ENCODE measurements around the gene FGD4.

The FGD4 gene

DNA sequence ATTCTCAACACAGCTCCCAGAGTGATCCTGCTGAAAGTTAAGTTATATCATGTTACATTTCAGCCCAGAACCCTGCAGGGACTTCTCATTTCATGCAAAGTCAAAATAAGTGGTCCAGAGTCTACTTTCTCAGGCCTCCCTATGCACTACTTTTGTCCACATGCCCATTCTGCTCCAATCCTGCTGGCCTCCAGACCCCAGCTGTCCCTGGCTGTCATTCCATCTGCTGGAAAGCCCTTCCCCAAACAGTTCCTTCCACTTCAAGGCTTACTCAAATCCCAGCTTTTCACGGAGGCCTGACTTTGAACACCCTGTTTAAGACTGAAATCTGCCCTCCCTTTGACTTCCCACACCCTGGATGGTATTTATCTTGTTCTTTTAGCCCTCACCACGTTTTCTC lies 169.9 kb downstream of the FGD4 start:
- DNase-seq: no peak

DNA sequence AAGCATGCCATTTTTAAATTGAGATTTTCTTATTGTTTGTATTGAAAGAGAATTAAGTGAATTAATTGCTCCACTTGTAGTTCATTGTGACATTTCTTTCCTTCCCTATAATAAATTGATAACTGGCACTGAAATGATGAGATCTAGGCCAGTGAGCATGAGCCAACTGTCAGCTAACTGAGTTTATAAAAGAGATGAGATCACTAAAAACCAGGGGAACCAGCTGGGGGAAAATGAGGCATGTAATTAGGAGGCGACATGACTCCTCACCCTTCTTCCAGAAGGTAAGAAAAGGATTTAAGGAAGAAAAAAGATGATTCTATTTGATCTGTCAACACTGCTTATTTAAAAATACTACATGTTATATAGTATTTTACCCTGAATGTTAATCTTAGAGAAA lies 175.2 kb downstream of the FGD4 start:
- no peak for DNase-seq

DNA sequence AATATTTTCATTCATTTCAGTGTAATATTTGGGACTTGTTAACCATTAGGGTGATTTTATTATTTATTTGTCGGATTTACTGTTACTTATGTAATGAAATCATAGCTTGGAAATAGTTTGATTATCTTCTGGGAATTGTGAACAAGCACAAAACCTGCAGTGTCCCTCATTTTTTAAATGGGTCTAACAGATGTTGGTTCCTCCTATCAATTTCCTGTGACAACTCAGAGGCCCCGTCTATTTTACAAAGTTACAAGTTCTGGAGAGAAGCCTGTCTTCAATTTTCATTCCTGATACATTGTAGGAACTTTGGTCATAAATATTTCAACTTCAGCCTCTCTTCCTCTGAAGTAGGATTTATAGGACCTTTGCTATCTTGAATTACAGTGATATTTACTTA lies 178.0 kb downstream of the FGD4 start:
- DNase-seq: no peak

DNA sequence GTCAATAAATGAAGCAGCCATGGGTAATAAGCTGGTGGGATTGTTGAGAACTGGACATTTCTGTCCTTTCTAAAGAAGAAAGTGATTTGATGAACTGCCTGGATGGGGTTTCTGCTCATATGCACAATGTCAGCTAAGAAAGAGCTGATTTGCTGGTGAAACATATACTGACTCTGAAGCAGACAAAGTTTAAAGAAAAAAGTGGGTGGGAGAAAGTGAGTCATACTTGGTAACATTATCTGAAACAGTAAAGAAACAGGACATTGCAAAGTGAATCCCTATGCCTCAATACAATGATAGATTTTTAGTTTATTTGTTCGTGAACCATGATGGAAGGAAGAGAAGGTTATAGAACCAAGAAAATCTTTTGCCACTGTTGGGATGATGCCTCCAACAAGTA lies 184.2 kb downstream of the FGD4 start:
- no peak for DNase-seq

DNA sequence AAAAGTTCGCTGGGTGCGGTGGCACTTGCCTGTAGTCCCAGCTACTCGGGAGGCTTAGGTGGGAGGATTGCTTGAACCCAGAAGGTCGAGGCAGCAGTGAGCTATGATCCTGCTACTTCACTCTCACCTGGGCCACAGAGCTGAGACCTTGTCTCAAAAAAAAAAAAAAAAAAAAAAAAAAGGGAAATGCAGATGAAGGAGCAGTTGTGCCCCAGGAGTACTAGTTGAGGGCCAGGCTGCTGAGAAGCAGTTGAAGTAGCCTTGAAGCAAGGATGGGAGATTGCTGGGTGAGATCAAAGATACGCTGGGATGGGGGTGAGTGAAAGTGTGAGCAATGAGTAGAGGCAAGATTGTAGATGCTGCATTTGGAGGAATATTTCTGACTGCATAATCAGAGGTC lies 186.3 kb downstream of the FGD4 start:
- DNase-seq: no peak

DNA sequence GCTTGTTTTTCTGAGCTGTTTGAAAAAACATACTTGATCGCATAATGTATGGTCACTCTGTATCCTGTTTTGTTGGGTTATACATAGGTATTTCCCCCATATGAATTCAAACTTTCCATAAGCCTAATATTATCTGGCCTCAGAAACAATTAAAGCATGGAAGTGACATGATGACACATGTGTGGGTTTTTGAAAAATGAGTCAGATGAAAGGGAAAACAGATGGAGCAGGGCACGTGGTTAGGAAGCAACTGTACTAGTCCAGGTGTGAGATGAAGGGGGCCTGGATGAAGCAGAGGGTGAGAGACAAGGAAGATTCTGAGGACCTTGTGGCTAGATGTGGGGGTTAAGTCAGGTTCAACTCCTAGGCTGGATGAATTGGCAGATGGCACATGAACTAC lies 187.0 kb downstream of the FGD4 start:
- DNase-seq: no peak

DNA sequence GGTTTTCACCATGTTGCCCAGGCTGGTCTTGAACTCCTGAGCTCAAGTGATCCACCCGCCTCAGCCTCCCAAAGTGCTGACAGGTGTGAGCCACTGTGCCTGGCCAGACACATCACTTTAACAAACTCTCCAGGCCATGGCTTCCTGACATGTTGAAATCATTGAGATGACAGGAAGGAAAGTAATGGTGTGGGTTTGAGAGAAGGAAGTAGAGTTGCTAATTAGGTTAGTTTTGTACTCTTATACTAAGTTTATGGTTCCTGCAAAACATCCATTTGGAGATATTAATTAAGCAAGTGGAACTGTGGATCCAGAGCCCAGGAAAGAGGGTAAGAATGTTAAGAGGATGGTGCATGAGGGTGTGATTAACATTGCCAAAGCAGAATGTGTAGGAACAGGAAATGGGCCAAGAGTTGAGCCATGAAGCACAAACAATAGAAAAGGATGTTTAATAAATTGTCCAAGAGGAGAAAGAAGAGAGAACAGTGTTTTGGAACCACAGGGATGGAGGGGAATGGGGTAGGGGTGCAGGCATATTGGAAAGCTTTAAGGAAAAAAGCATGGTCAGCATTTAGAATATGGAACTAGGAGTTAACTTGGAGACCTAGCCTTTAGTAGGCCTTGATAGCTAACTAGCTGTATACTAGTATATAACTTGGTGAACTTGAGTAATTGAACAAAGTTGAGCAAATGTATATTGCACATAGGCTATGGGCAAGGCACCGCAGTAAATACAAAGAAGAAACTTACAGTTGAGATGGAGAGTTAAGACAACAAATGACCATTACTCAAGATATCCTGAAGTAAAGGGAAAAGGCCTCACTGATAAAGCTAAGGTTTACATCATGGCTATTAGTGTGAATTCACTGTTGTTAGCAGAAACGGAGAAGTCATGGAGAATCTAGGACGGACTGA lies 188.5 kb downstream of the FGD4 start:
- DNase-seq: no peak

DNA sequence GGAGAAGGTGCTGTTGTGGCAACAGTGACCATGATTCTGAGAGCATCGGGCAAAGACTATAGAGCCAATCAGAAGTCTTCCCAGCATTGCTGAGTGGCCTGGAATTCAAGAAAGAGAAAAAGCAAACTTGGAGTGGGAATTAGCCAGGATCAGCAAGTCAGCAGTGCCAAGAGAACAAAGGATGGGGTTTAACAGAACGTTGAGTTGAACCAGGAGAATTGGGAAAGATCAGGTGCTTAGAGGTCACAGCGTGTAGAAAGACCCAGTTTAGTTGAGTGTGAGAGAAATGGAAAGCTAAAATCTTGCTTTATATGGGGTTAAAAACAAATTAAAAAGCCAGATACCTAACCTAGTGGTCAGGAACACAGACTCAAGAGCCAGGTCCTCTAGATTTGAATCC lies 189.2 kb downstream of the FGD4 start:
- DNase-seq: no peak

DNA sequence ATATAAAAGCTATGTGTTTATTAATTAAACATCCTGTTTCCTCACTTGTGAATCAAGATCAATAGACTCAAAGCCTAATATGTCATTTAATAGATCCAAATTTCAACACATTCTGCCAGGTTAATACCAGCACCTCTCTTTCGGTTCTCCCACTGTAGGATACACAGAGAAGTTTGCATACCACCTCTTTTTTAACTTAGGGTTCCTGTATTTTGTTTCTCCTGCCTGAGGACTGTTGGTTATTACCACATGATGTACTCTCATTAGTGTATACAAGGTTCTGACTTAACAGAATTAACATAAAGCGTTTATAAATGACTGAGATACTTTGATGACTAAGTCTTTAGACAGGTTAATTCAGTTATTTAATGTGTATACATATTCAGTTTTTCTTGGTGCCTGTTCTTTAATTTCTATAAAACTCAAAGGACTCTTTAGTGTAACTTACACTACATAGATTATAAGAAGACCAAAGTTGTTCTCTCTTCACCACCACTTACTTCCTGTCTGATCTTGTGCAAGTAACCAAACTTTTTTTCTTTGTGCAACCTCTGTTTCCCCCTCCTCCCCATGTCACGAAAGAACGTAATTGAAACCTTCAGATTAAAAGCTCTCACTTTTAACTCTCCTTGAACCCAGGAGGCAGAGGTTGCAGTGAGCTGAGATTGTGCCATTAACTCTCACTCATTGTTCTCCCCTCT lies 190.0 kb downstream of the FGD4 start:
- DNase-seq: no peak

DNA sequence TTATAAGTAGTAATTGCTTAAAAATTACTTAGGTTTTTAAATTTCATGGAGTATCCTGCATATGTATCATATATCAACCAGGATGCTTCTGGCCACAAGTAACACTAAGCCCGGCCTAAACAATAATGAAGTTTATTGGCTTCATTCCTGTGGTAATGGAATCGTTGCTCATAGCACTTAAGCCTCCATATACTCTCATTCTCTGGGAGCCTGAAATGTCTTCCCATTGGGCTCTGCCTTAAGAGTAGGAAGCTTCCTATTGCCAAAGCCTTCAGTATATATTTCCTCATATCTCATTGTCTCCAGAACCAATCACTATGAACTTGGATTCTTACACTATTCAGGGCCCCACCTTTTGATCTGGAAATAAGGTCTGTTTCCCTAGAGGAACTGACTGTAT lies 195.9 kb downstream of the FGD4 start:
- no peak for DNase-seq

DNA sequence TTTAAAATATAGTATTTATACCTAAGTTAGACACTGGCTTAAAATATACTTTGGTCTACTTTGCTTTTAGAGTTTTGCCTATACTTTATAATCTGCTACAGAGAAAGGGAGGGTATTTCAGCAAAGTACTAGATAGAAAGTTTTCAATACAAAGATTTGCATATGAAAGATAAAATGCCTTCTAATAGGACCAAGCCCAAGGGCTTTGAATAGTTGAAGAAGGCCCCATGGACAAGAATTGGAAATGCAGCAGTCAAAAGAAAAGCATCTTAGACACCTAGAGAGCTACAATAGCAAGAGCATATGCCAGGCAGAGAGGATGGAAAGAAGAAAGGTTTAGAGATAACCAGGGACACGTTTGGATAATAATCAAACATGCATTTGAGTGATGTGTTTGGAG lies 196.7 kb downstream of the FGD4 start:
- DNase-seq: no peak

DNA sequence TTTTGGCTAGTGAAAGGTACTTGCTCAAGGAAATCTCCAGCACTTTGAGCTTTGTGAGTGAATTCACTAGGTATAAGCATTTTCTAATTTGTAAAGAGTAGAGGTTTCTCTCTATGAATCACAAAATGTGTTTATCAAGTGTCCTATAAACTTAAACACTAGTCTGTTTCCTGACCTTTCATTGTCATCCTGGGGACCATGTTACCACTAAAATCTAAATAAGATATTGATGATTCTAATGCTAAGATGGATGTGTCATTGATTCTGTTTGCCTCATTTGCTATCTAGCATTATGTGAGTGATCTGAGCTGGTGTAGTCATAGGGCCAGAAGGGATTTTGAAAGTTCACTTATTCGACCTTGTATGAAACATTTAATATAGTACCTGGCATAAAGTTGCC lies 199.3 kb downstream of the FGD4 start:
- no peak for DNase-seq

DNA sequence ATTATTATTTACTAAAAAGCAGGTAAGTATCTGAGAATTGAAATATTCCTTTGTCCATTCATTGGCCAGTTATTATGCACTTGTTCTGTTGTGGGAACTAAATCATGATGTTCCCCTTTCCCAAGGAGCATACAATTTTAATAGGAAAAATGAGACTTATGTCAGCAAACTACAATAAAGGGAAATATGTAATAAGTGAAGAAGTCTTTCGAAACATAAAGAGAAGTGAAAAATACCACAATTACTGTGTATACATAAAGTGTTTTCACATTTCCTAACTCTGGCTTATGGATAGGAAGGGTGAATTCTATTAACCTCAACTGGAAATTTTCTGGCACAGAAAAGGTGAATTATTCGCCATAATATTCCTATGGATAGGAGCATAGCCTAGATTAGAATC lies 201.3 kb downstream of the FGD4 start:
- DNase-seq: no peak

DNA sequence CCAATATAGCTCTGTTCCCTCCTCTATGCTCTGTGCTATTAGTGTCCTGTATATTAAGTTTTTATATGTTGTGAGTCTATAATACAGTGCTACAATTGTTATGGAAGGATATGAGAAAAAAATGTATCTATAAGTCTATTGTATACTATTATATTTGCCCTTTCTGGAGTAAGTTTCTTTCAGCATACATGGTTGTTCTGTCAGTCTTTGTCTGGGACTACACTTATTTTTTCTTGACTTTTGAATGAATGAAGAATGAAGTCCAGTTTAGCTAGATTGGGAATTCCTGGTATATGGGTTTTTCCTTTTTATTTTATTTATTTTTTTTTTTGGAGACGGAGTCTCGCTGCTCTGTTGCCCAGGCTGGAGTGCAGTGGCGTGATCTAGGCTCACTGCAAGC lies 203.7 kb downstream of the FGD4 start:
- no peak for DNase-seq

DNA sequence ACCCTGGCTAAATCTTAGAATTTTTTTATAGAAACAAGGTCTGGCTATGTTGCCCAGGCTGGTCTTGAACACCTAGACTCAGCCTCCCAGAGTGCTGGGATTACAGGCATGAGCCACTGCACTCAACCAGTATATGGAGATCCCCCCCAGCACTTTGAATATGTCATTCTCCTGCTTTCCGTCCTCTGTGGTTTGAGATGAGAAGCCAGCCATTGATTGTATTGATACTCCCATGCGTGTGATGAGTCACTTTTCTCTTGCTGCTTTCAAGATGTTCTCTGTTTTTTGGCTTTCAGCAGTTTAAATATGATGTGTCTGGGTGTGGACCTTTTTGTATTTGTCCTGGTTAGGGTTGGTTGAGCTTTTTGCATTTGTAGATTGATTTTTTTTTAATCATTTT lies 204.5 kb downstream of the FGD4 start:
- DNase-seq: no peak

DNA sequence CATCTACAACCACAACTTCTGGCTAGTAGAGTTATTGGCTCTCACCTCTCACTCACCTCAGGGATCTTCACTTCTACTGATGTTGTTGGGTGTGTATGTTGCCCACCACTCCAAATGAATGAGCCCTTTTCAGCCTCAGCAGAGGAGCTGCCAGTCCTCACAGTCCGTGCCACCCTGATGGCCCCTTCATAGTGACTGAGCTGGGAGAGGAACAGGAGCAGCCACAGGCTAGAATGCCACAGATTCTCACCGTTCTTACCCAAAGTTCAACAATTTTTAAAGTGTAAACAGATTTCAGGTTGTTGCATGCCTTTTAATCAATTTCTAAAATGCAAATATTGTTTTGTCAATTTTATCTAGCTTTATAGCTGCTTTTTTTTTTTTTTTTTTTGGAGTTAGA lies 205.2 kb downstream of the FGD4 start:
- no peak for DNase-seq

DNA sequence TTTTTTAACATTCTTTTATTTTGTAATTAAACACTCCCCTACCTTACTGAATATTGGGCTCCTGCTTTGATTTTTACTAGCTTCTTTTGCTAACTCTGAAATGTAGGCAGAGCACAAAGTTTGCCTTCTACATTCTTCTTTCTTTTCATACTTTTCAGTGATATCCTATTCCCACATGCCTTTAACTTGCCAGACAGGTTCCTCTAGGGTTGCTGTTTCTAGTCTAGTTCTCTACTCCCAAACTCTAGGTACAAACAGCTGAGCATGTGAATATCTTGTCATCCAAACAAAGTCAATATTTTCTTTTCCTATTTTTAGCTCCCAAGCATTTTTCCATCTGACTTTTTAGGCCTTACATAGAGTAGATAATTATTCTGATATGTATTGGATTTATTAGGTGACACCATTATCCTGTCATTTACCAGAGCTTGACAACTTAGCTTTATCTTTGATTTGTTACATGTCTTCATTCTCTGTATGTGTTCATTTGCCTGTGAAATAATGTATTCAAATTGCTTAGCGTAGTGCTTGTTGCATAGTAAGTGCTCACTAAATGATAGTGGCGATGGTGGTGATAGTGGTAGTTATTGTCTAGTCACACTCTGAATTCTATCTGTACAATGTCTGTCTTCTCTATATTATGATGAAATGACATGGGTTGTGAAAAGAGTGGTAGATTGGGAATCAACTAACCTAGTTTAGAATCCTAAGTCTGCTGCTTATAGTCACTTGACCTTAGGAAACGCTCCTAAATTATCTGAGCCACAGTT lies 206.2 kb downstream of the FGD4 start:
- DNase-seq: no peak

DNA sequence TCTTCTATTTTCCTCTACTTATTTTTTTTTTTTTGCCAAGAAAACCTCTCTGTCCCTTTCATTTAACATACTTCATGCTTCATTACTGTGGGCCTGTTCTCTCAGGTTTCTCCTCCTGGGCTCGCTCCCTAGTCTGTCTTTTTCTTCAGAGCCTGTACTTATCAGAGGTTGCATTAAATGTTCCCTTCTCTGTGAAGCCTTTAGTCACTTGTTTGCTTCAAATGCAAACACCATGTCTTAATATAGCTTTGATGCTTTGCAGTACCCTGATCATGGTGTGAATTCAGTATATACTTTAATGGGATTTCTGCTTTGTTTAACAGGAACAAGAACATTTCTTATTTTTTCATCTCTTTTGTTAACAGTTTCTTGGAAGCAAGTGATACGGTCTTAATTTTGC lies 207.1 kb downstream of the FGD4 start:
- no peak for DNase-seq

DNA sequence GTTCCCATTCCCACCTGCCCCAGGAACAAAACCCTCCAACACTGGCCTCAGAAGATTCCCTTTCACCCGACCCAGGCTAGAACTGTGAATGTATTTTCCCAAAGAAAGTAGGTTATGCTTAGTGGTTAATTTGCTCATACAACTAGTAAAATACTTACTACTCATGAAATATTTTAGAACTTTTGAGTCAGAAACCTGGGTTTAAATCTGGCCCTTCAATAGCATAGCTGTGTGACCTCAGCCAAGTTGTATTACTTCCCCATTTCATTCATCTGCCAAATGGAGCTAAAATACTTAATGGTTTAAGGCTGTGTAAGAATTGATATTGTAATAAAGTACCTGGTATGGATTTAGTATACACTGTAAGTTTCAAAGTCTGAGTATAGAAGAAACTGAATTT lies 210.6 kb downstream of the FGD4 start:
- no peak for DNase-seq

DNA sequence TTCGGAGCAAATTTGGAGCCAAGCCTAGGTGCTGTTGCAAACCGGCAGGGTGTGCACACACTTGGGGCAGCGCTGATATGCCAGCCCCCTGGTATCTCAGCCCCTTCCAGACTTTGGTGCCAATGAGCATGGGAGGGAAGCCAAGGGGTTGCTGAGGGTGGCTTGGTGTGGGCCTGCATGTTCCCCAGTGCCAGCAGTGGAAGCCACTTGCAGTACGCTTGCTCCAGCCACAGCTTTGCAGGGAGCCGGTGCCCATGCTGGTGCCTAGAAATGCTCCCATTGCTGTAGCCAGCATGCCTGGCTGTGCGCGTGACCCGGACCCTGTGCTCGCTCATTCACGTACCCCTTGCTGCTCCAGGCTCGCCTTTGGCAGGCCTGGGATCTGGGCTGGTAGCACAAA lies 212.6 kb downstream of the FGD4 start:
- no peak for DNase-seq

DNA sequence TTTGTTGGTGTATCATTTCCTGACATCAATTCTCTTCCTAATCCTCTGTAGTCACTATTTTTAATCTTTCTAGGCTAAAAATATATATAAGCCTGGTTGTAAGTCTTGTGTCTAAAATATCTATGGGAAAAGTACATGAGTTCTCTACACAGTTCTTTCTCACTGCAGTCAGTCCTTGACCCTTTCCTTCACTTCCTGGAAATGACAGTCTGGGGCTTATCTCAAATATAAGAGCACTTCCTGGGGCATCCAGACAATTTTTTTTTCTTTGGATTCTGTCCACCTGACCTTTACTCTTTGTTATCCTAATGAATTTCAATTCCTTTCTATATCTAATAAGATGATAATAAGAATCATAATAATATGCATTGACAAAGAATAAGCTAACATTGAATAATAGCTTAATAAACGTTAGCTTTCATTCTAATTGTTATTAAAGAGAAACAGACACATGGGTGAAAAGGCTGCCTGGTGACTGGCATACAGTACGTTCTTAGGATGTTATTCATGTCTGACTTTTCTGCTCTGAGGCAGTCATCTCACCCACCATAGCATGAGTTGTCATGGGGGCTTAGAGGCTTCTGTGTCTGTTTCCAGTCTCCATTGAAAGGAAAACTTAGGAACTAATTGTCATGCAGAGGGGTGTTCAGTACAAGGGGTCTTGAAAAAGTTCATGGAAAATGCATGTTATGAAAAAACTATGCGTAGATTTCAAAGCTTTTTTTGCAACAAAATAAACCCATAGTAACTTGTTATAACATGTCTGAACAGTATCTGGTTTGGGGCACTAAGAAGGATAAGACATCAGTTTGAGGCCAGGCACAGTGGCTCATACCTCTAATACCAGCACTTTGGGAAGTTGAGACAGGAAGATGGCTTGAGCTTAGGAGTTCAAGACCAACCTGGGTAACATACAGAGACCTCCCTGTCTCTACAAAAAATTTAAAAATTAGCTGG lies 213.6 kb downstream of the FGD4 start:
- no peak for DNase-seq

DNA sequence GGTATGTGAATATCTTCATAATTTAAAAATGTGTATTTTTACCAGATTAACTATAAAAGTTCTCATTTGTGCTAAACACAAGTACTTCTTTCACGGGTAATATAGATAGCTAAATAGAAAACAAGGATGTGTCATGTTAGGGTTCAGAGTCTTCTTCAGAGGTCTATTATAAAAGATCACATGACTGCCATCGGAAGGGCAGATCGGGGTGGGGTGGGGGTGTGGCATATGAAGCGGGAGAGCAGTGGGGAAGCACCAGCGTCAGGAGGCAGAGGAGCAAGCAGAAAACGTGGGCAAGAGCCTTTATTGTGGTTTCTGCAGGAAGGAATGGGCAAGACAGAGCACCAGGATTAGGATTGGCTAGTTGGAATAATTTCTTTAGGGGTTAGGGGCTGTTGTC lies 216.1 kb downstream of the FGD4 start:
- no peak for DNase-seq

DNA sequence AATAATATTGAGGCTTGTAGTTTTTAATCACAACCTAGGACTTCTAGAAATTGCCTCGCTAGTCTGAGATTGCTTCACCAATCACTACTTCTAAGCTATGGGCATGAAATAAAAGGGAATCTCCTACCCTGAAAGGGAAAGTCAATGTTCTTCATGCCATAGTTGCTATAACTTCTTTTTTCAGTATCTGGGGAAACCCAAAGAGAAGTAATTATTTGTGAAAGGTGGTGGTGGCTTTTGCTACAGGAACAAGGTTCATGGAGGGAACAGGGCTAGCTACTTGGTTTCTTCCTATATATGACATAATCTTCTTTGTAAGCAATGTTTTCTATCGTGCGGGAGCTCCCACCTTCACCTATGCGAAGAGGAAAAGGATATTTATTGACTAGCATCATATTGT lies 218.2 kb downstream of the FGD4 start:
- DNase-seq: no peak
